Endothelial cell of umbilical vein (primary cell): Measurements from ENCODE around the gene GNB1L. TPM values are rescaled to one million over a fixed set of nuclear protein-coding genes. Genes with fewer than 3 reads are reported as not detected.

ENCODE experiments used
- BruUV-seq: library from RNA; stranded (reverse); fragments of 400-500 nt; replicated peaks from 2 replicates; lab custom pipeline; 2021; lab: Mats Ljungman, UMichigan
- CTCF ChIA-PET: fragments of 300-600, 350-600 bp; sonication (Branson Sonifier 250); formaldehyde crosslinking; loops from one replicate; lab custom pipeline; 2021; ENCODE audit warnings: antibody characterized with exemption, inconsistent platforms; lab: Charles Lee
- POLR2A ChIA-PET: fragments of 300-600, 350-600 bp; sonication (Branson Sonifier 250); formaldehyde crosslinking; loops from one replicate; lab custom pipeline; 2021; ENCODE audit warnings: antibody characterized with exemption, inconsistent platforms; lab: Charles Lee
- DNase-seq: peaks from one replicate; pipeline ENCODE4 v3.0.0-alpha.2; 2011; ENCODE audit warnings: low read depth, low spot score
- FAIRE-seq: peaks from 2 replicates; lab custom pipeline; 2011; peaks lifted over from hg19 to GRCh38; lab: Jason Lieb, UNC
- H2AFZ ChIP-seq: 2 replicates; pipeline ENCODE4 v1.6.0; 2012; ENCODE audit warnings: low read depth, low read length, control low read depth, inconsistent platforms
- H3K27ac ChIP-seq: 2 replicates; pipeline ENCODE4 v1.5.1; 2011; ENCODE audit warnings: low read depth, mild to moderate bottlenecking, control low read depth, low read length, moderate library complexity; ENCODE audit not compliant: insufficient read depth
- H3K27me3 ChIP-seq, 2 experiments: 2 replicates each; pipeline versions ENCODE4 v1.6.0 to v1.6.1; 2011; ENCODE audit warnings: low read length in 2 of 2, mixed read lengths in 1 of 2; ENCODE audit not compliant: control insufficient read depth in 2 of 2, insufficient read depth in 2 of 2
- H3K36me3 ChIP-seq, 2 experiments: 2 replicates in 1 of 2; 3 replicates in 1 of 2; pipeline ENCODE4 v1.5.1; 2011; ENCODE audit warnings: low read length in 2 of 2, mild to moderate bottlenecking in 1 of 2, moderate library complexity in 1 of 2; ENCODE audit not compliant: control insufficient read depth in 2 of 2, insufficient read depth in 2 of 2; ENCODE audit errors: extremely low read depth in 1 of 2
- H3K4me1 ChIP-seq: 3 replicates; pipeline ENCODE4 v1.5.1; 2011; ENCODE audit warnings: mild to moderate bottlenecking, low read length; ENCODE audit not compliant: control insufficient read depth, insufficient read depth; ENCODE audit errors: extremely low read depth
- H3K4me2 ChIP-seq: 2 replicates; pipeline ENCODE4 v1.6.1; 2011; ENCODE audit warnings: low read length, control low read depth, mixed read lengths; ENCODE audit not compliant: insufficient read depth
- H3K4me3 ChIP-seq, 3 experiments: fragments of 200-600 bp in 1 of 3; sonication (generic), shearing (Covaris generic) in 1 of 3; replicated peaks in 1 of 3; 2 replicates each; pipeline ENCODE4 v1.5.1; 2011 to 2016; ENCODE audit warnings: control low read depth in 3 of 3, low read length in 3 of 3, mild to moderate bottlenecking in 2 of 3, inconsistent platforms in 1 of 3, low read depth in 1 of 3, moderate library complexity in 1 of 3; ENCODE audit not compliant: insufficient read depth in 1 of 3
- H3K79me2 ChIP-seq: 2 replicates; pipeline ENCODE4 v1.6.0; 2012; ENCODE audit warnings: low read length, inconsistent platforms; ENCODE audit not compliant: control insufficient read depth, insufficient read depth
- H3K9ac ChIP-seq: replicated peaks from 2 replicates; pipeline ENCODE3; 2011; ENCODE audit warnings: low read length, control low read depth; ENCODE audit not compliant: insufficient read depth; ENCODE audit errors: extremely low read depth
- H3K9me1 ChIP-seq: replicated peaks from 3 replicates; pipeline ENCODE4 v1.6.0; 2011; ENCODE audit warnings: mild to moderate bottlenecking, low read length; ENCODE audit not compliant: control insufficient read depth, insufficient read depth; ENCODE audit errors: extremely low read depth
- H3K9me3 ChIP-seq: replicated peaks from 2 replicates; pipeline ENCODE4 v1.5.1; 2012; ENCODE audit warnings: low read length, inconsistent platforms; ENCODE audit not compliant: control insufficient read depth, insufficient read depth
- H4K20me1 ChIP-seq: replicated peaks from 2 replicates; pipeline ENCODE3; 2011; ENCODE audit warnings: mild to moderate bottlenecking, low read length; ENCODE audit not compliant: control insufficient read depth, insufficient read depth; ENCODE audit errors: extremely low read depth
- CTCF ChIP-seq, 2 donors: IDR thresholded peaks; 1 replicate in 1 of 2; 2 replicates in 1 of 2; pipeline ENCODE4 v1.5.1; 2011; ENCODE audit warnings: low read length in 2 of 2, mild to moderate bottlenecking in 2 of 2, moderate library complexity in 2 of 2, control low read depth in 1 of 2, inconsistent platforms in 1 of 2, low read depth in 1 of 2; ENCODE audit not compliant: insufficient read depth in 1 of 2; ENCODE audit errors: extremely low read depth in 1 of 2
- EZH2 ChIP-seq: IDR thresholded peaks from 2 replicates; pipeline ENCODE4 v1.6.1; 2012; ENCODE audit warnings: borderline replicate concordance, low read depth, mild to moderate bottlenecking, moderate library complexity, low read length, inconsistent platforms; ENCODE audit not compliant: severe bottlenecking
- FOS ChIP-seq: IDR thresholded peaks from 2 replicates; pipeline ENCODE4 v1.6.1; 2011; ENCODE audit warnings: mild to moderate bottlenecking, low read length, moderate library complexity, borderline replicate concordance; ENCODE audit not compliant: insufficient read depth
- GATA2 ChIP-seq: IDR thresholded peaks from 2 replicates; pipeline ENCODE4 v1.7.0; 2011; ENCODE audit warnings: low read depth, mild to moderate bottlenecking, moderate library complexity, mixed read lengths, low read length; ENCODE audit not compliant: insufficient read length, insufficient read depth
- JUN ChIP-seq: IDR thresholded peaks from 2 replicates; pipeline ENCODE4 v1.6.1; 2011; ENCODE audit warnings: borderline replicate concordance, low read depth; ENCODE audit not compliant: insufficient read length, insufficient read depth
- MAX ChIP-seq: IDR thresholded peaks from 2 replicates; pipeline ENCODE4 v1.6.1; 2011; ENCODE audit not compliant: insufficient read depth, insufficient read length
- MYC ChIP-seq: IDR thresholded peaks from one replicate; pipeline ENCODE4 v1.6.1; 2011; ENCODE audit warnings: mild to moderate bottlenecking, low read depth, low read length
- POLR2A ChIP-seq: IDR thresholded peaks from 2 replicates; pipeline ENCODE4 v1.6.1; 2012; ENCODE audit warnings: low read depth, mild to moderate bottlenecking, control low read depth, low read length
- POLR2AphosphoS5 ChIP-seq: IDR thresholded peaks from 2 replicates; pipeline ENCODE4 v1.6.1; 2012; ENCODE audit warnings: low read depth, mild to moderate bottlenecking, control low read depth, low read length, moderate library complexity; ENCODE audit not compliant: insufficient read depth
- dilution Hi-C: fragments of 300-500 bp; cut with MboI; formaldehyde crosslinking; loops from one replicate; pipeline ENCODE4 v1.15.0; 2019; ENCODE audit warnings: low sequenced_read_pairs; ENCODE audit not compliant: extremely low pct_ligation_motif_present
- intact Hi-C: fragments of 100-400 bp; cut with micrococcal nuclease; formaldehyde crosslinking; loops from one replicate; pipeline ENCODE4 v1.10.0; 2022
- polyA plus RNA-seq, 4 experiments: library from polyadenylated mRNA; depleted of rRNA in 3 of 4; stranded (reverse) in 3 of 4; unstranded in 1 of 4; fragments of >200 nt; gene quantifications; 2 replicates each; pipeline versions ENCODE4 v1.2.1 to v1.2.3, GENCODE V29; 2011 to 2012; ENCODE audit warnings: missing spikeins in 1 of 4
- total RNA-seq: library from RNA; stranded (reverse); gene quantifications from 2 replicates; pipeline ENCODE4 v1.2.3, GENCODE V29; 2021

Gene GNB1L
- total and polyA plus RNA-seq, 2 donors (not counting 3 experiments of a cell fraction or from before 2014, with no cell fraction given) = 5.4 to 5.9 TPM

GRCh38 chr22:19898145-19898544, 43.5 kb upstream of the GNB1L start:
- Histone ChIP-seq H3K27ac (no peak overlapping the region), H3K4me1 (peaks cover 12% of the 10 kb centered on the region), H3K79me2 (no peaks in the 10 kb centered on the region), H4K20me1 (no peaks in the 10 kb centered on the region), H2AFZ (no peak overlapping the region), H3K27me3 (no peaks in the 10 kb centered on the region), H3K36me3 (peaks cover 0 to 12% of the 10 kb centered on the region in 2 experiments), H3K4me3 (no peak overlapping the region), H3K9me3 (no peaks in the 10 kb centered on the region), H3K9ac (no peak overlapping the region), H3K4me2 (no peak overlapping the region), H3K9me1 (no peaks in the 10 kb centered on the region)
- DNase-seq (no peak), FAIRE-seq (no peak)
- POLR2A ChIA-PET = interaction anchor here (0.7 kb wide), 1 partner anchor 16 kb away, joined by 5 read pairs; no protein-coding TSS in a partner anchor
- dilution Hi-C loops (no loop called here), intact Hi-C loops (no loop called here)
- no TSS peak for BruUV-seq
- TF ChIP-seq MAX = no peak
- TF ChIP-seq FOS = no peak
- no peak for TF ChIP-seq POLR2AphosphoS5
- no peak for TF ChIP-seq GATA2
- TF ChIP-seq EZH2 = no peak
- no peak for TF ChIP-seq MYC
- no peak for TF ChIP-seq CTCF (IDR thresholded peaks at IDR 0.05; ENCODE audit: extremely low read depth in 1 of 2, insufficient read depth in 1 of 2, low read depth in 1 of 2, low read length in 2 of 2)
- TF ChIP-seq POLR2A = no peak
- TF ChIP-seq JUN = no peak
- CTCF ChIA-PET = interaction anchor here (0.9 to 4.2 kb wide), 3 partner anchors 11 to 167 kb away, joined by 4 to 36 read pairs (median 6); no protein-coding TSS in a partner anchor
